Stimulated activated naive CD8-positive, alpha-beta T cell treated with anti-CD3 and anti-CD28 coated beads, Interleukin-15, Interleukin-2, amounts not matched to agents 100 ng/mL and 50 ng/mL, for 24 hours (primary cell): Measurements from ENCODE around the gene EYS.
"Not testable (repeated sequence)": the region's sequence is repeated elsewhere in the genome, so short reads cannot be mapped to it uniquely, and the experiment has no call there.

Source experiments
- H3K27ac Mint-ChIP-seq: one replicate; pipeline ENCODE4 v1.8.0; 2021; ENCODE audit warnings: mild to moderate bottlenecking, mixed read lengths
- H3K27me3 Mint-ChIP-seq: one replicate; pipeline ENCODE4 v1.8.0; 2021; ENCODE audit warnings: mixed read lengths
- H3K36me3 Mint-ChIP-seq: one replicate; pipeline ENCODE4 v1.8.0; 2021; ENCODE audit warnings: low read depth, mixed read lengths
- H3K4me1 Mint-ChIP-seq: one replicate; pipeline ENCODE4 v1.8.0; 2021; ENCODE audit warnings: low read depth, mixed read lengths
- H3K4me3 Mint-ChIP-seq: one replicate; pipeline ENCODE4 v1.8.0; 2021; ENCODE audit warnings: mild to moderate bottlenecking, mixed read lengths
- H3K9me3 Mint-ChIP-seq: one replicate; pipeline ENCODE4 v1.8.0; 2021; ENCODE audit warnings: mixed read lengths

The EYS gene

GRCh38 chr6:65081756-65082155 lies 625.3 kb downstream of the EYS start:
- Mint-ChIP-seq H3K27me3 (no peaks in the 10 kb centered on the region), H3K4me3 (no peak overlapping the region), H3K4me1 (no peaks in the 10 kb centered on the region), H3K27ac (no peak overlapping the region), H3K36me3 (no peaks in the 10 kb centered on the region), H3K9me3 (no peaks in the 10 kb centered on the region)

- peaks cover 5% of the 10 kb centered on the region for H3K9me3 Mint-ChIP-seq
- H3K36me3 Mint-ChIP-seq: no peaks in the 10 kb centered on the region
- no peaks in the 10 kb centered on the region for H3K27me3 Mint-ChIP-seq
- no peak overlapping the region for H3K27ac Mint-ChIP-seq
- H3K4me3 Mint-ChIP-seq: no peak overlapping the region
- H3K4me1 Mint-ChIP-seq: no peaks in the 10 kb centered on the region
These were observed 631.3 kb downstream of the EYS start for GRCh38 chr6:65075705-65076230.

GRCh38 chr6:65072500-65072899 lies 634.5 kb downstream of the EYS start:
- peaks cover 15% of the 10 kb centered on the region for H3K9me3 Mint-ChIP-seq
- no peaks in the 10 kb centered on the region for H3K36me3 Mint-ChIP-seq
- no peaks in the 10 kb centered on the region for H3K27me3 Mint-ChIP-seq
- no peaks in the 10 kb centered on the region for H3K4me1 Mint-ChIP-seq
- no peak overlapping the region for H3K27ac Mint-ChIP-seq
- no peak overlapping the region for H3K4me3 Mint-ChIP-seq

- peaks cover 15% of the 10 kb centered on the region for H3K9me3 Mint-ChIP-seq
- H3K4me1 Mint-ChIP-seq: no peaks in the 10 kb centered on the region
- no peak overlapping the region for H3K27ac Mint-ChIP-seq
- no peak overlapping the region for H3K4me3 Mint-ChIP-seq
- no peaks in the 10 kb centered on the region for H3K36me3 Mint-ChIP-seq
- H3K27me3 Mint-ChIP-seq: no peaks in the 10 kb centered on the region
These were observed 635.5 kb downstream of the EYS start for GRCh38 chr6:65071480-65071879.

GRCh38 chr6:65064844-65065243 lies 642.2 kb downstream of the EYS start:
- Mint-ChIP-seq H3K36me3 (no peaks in the 10 kb centered on the region), H3K27me3 (no peaks in the 10 kb centered on the region), H3K4me1 (no peaks in the 10 kb centered on the region), H3K4me3 (no peak overlapping the region), H3K27ac (no peak overlapping the region), H3K9me3 (peaks cover 18% of the 10 kb centered on the region)

GRCh38 chr6:65059568-65059967 lies 647.5 kb downstream of the EYS start:
- H3K9me3 Mint-ChIP-seq: peaks cover 8% of the 10 kb centered on the region
- H3K4me3 Mint-ChIP-seq: no peak overlapping the region
- no peak overlapping the region for H3K27ac Mint-ChIP-seq
- no peaks in the 10 kb centered on the region for H3K4me1 Mint-ChIP-seq
- H3K27me3 Mint-ChIP-seq: no peaks in the 10 kb centered on the region
- no peaks in the 10 kb centered on the region for H3K36me3 Mint-ChIP-seq

GRCh38 chr6:65055545-65055944 lies 651.5 kb downstream of the EYS start:
- H3K4me3 Mint-ChIP-seq: no peak overlapping the region
- H3K36me3 Mint-ChIP-seq: no peaks in the 10 kb centered on the region
- H3K27me3 Mint-ChIP-seq: no peaks in the 10 kb centered on the region
- no peaks in the 10 kb centered on the region for H3K9me3 Mint-ChIP-seq
- no peak overlapping the region for H3K27ac Mint-ChIP-seq
- no peaks in the 10 kb centered on the region for H3K4me1 Mint-ChIP-seq

GRCh38 chr6:65052626-65053025 lies 654.4 kb downstream of the EYS start:
- Mint-ChIP-seq H3K4me3 (no peak overlapping the region), H3K27me3 (no peaks in the 10 kb centered on the region), H3K36me3 (no peaks in the 10 kb centered on the region), H3K27ac (no peak overlapping the region), H3K9me3 (peaks cover 5% of the 10 kb centered on the region), H3K4me1 (no peaks in the 10 kb centered on the region)

- Mint-ChIP-seq H3K4me3 (no peak overlapping the region), H3K4me1 (no peaks in the 10 kb centered on the region), H3K27ac (no peak overlapping the region), H3K27me3 (no peaks in the 10 kb centered on the region), H3K9me3 (peaks cover 14% of the 10 kb centered on the region), H3K36me3 (no peaks in the 10 kb centered on the region)
These were observed 661.2 kb downstream of the EYS start for GRCh38 chr6:65045801-65046200.

GRCh38 chr6:65014006-65014405 lies 693.0 kb downstream of the EYS start:
- Mint-ChIP-seq H3K27ac (no peak overlapping the region), H3K36me3 (no peaks in the 10 kb centered on the region), H3K9me3 (peaks cover 7% of the 10 kb centered on the region), H3K4me1 (no peaks in the 10 kb centered on the region), H3K4me3 (no peak overlapping the region), H3K27me3 (no peaks in the 10 kb centered on the region)

- H3K27me3 Mint-ChIP-seq: no peaks in the 10 kb centered on the region
- peaks cover 6% of the 10 kb centered on the region for H3K9me3 Mint-ChIP-seq
- H3K4me1 Mint-ChIP-seq: no peaks in the 10 kb centered on the region
These were observed 700.2 kb downstream of the EYS start for GRCh38 chr6:65006788-65007187.

GRCh38 chr6:65004283-65004682 lies 702.7 kb downstream of the EYS start:
- H3K27me3 Mint-ChIP-seq: no peaks in the 10 kb centered on the region
- no peak overlapping the region for H3K4me3 Mint-ChIP-seq
- H3K4me1 Mint-ChIP-seq: no peaks in the 10 kb centered on the region
- H3K36me3 Mint-ChIP-seq: no peaks in the 10 kb centered on the region
- no peak overlapping the region for H3K27ac Mint-ChIP-seq
- peaks cover 3% of the 10 kb centered on the region for H3K9me3 Mint-ChIP-seq

More at GRCh38 chr6:65006788-65007187, 700.2 kb downstream of the EYS start:
- Mint-ChIP-seq H3K36me3 (no peaks in the 10 kb centered on the region), H3K4me3 (no peak overlapping the region), H3K27ac (no peak overlapping the region)

- H3K27ac Mint-ChIP-seq, H3K36me3 Mint-ChIP-seq, H3K4me3 Mint-ChIP-seq, H3K9me3 Mint-ChIP-seq, H3K4me1 Mint-ChIP-seq, H3K27me3 Mint-ChIP-seq: not testable (repeated sequence)
These were observed 704.1 kb downstream of the EYS start for GRCh38 chr6:65002882-65003281.

GRCh38 chr6:65000815-65001214 lies 706.2 kb downstream of the EYS start:
- Mint-ChIP-seq H3K36me3 (no peaks in the 10 kb centered on the region), H3K27ac (no peak overlapping the region), H3K27me3 (no peaks in the 10 kb centered on the region), H3K4me3 (no peak overlapping the region), H3K9me3 (peaks cover under 1% of the 10 kb centered on the region), H3K4me1 (no peaks in the 10 kb centered on the region)

- Mint-ChIP-seq H3K9me3 (no peaks in the 10 kb centered on the region), H3K27me3 (no peaks in the 10 kb centered on the region), H3K36me3 (no peaks in the 10 kb centered on the region), H3K4me3 (no peak overlapping the region), H3K4me1 (no peaks in the 10 kb centered on the region), H3K27ac (no peak overlapping the region)
These were observed 708.8 kb downstream of the EYS start for GRCh38 chr6:64998204-64998603.

- no peak overlapping the region for H3K4me3 Mint-ChIP-seq
- no peak overlapping the region for H3K27ac Mint-ChIP-seq
- no peaks in the 10 kb centered on the region for H3K27me3 Mint-ChIP-seq
- no peaks in the 10 kb centered on the region for H3K9me3 Mint-ChIP-seq
- no peaks in the 10 kb centered on the region for H3K36me3 Mint-ChIP-seq
- no peaks in the 10 kb centered on the region for H3K4me1 Mint-ChIP-seq
These were observed 710.7 kb downstream of the EYS start for GRCh38 chr6:64996301-64996700.
